ENCODE data around the gene RNPEPL1. TPM values are rescaled to one million over a fixed set of nuclear protein-coding genes. Genes with fewer than 3 reads are reported as not detected.

Gene RNPEPL1
- total RNA-seq, 1 experiment from 2014 or later, result 101 TPM

- H3K9me2 ChIP-seq (ENCODE audit: insufficient read depth), result no peaks in the 10 kb centered on the region
- intact Hi-C loops (cut with micrococcal nuclease; ENCODE audit: unreplicated experiment), result no loop called here
- no peaks in the 10 kb centered on the region for H3F3A ChIP-seq (ENCODE audit: insufficient read depth, low read depth)
- no peak overlapping the region for H3K4me2 ChIP-seq
- H3K79me2 ChIP-seq (ENCODE audit: low read depth), result no peaks in the 10 kb centered on the region
- no peaks in the 10 kb centered on the region for H3K9me3 ChIP-seq (ENCODE audit: insufficient read depth, low read depth)
- no TSS peak for BruUV-seq (replicated peaks)
- no peaks in the 10 kb centered on the region for H4K20me1 ChIP-seq (ENCODE audit: insufficient read depth)
- no peaks in the 10 kb centered on the region for H3K4me1 ChIP-seq (replicated peaks; ENCODE audit: insufficient read depth)
- no peak overlapping the region for H3K27ac ChIP-seq
- no peaks in the 10 kb centered on the region for H3K36me3 ChIP-seq (ENCODE audit: low read depth)
- ChIA-PET POLR2A (ENCODE audit: unreplicated experiment) (no interaction called here), CTCF (no interaction called here)
- no peak for DNase-seq
- H3K27me3 ChIP-seq (ENCODE audit: insufficient read depth, low read depth), result no peaks in the 10 kb centered on the region
- H3K4me3 ChIP-seq, result no peak overlapping the region
- no peak for TF ChIP-seq CTCF (conservative IDR thresholded peaks at IDR 0.05)
- no peak for TF ChIP-seq EZH2 (IDR thresholded peaks at IDR 0.05; ENCODE audit: low read depth)
- H2AFZ ChIP-seq, result no peak overlapping the region
These were observed 35.0 kb downstream of the RNPEPL1 start for GRCh38 chr2:240603081-240603835.

DNA sequence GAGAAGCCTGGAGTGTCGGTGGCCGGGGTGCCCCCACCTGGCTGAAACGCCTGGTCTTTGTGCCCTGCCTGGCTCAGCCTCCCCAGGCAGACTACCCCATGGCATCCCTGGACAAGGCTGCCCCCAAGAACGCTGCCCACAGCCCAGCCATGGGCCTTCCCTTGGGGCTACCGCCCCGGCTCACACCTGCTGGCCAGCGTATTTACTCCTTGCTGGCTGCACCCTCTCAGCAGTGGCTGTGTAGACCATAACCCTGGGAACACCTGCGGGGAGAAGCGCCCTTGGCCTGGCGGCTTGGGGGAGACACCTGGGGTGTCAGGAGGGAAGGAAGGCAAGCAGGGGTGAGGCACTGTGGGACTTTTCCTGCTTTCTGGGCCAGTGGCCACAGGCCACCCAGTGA is 35.6 kb downstream of the RNPEPL1 start:
- ChIA-PET POLR2A (ENCODE audit: unreplicated experiment) (interaction anchor here (0.6 to 0.7 kb wide), 2 partner anchors 97 to 168 kb away, joined by 4 to 6 read pairs; no protein-coding TSS in a partner anchor), CTCF (interaction anchor here (0.7 to 1.1 kb wide), 4 partner anchors 17 to 38 kb away, joined by 3 to 7 read pairs (median 5); partner anchors contain the start of gene CAPN10)
- no peaks in the 10 kb centered on the region for H4K20me1 ChIP-seq (ENCODE audit: insufficient read depth)
- intact Hi-C loops (cut with micrococcal nuclease; ENCODE audit: unreplicated experiment), result no loop called here
- no peaks in the 10 kb centered on the region for H3K4me1 ChIP-seq (replicated peaks; ENCODE audit: insufficient read depth)
- H3K36me3 ChIP-seq (ENCODE audit: low read depth), result no peaks in the 10 kb centered on the region
- H3K27me3 ChIP-seq (ENCODE audit: insufficient read depth, low read depth), result no peaks in the 10 kb centered on the region
- H3K27ac ChIP-seq, result no peak overlapping the region
- BruUV-seq (replicated peaks), result no TSS peak
- H3K9me3 ChIP-seq (ENCODE audit: insufficient read depth, low read depth), result no peaks in the 10 kb centered on the region
- H3K79me2 ChIP-seq (ENCODE audit: low read depth), result no peaks in the 10 kb centered on the region
- H3K4me2 ChIP-seq, result no peak overlapping the region
- H2AFZ ChIP-seq, result no peak overlapping the region
- DNase-seq, result no peak
- H3K9me2 ChIP-seq (ENCODE audit: insufficient read depth), result no peaks in the 10 kb centered on the region
- no peaks in the 10 kb centered on the region for H3F3A ChIP-seq (ENCODE audit: insufficient read depth, low read depth)
- TF ChIP-seq EZH2 (IDR thresholded peaks at IDR 0.05; ENCODE audit: low read depth) (no peak), CTCF (conservative IDR thresholded peaks at IDR 0.05) (no peak)
- no peak overlapping the region for H3K4me3 ChIP-seq

DNA sequence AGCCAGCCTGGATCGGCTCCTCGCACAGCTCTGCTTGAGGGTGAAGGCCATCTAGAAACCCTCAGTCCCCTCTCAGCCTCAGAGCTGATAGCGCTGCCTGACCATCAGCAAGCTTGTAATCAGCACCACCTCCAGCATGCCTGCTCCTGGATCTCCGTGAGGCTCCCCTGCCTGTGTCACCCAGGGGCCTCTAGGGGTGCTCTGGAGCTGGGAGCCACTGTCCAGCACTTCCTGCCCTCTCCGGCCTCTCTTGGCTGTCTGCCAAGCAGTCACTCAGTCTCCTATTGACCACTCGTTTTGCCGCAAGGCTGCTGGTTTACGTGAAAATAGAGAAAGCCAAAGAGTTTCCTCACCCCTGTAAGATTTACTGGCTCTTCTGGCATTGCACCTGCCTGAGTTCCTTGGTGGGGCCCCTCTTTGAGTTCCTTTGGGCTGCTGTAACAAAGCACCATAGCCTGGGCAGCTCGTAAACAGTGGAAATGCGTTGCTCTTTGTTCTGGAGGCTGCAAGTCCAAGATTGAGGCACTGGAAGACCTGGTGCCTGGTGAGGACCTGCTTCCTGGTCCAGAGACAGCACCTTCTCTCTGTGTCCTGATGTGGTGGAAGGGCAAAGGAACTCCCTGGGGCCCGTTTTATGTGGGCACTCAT is 36.1 kb downstream of the RNPEPL1 start:
- no peaks in the 10 kb centered on the region for H3F3A ChIP-seq (ENCODE audit: insufficient read depth, low read depth)
- H3K36me3 ChIP-seq (ENCODE audit: low read depth), result no peaks in the 10 kb centered on the region
- H3K9me2 ChIP-seq (ENCODE audit: insufficient read depth), result no peaks in the 10 kb centered on the region
- TF ChIP-seq EZH2 (IDR thresholded peaks at IDR 0.05; ENCODE audit: low read depth), result no peak
- TF ChIP-seq CTCF (conservative IDR thresholded peaks at IDR 0.05), result peak; percentile 79
- ChIA-PET POLR2A (ENCODE audit: unreplicated experiment) (interaction anchor here (0.6 to 0.7 kb wide), 2 partner anchors 98 to 169 kb away, joined by 4 to 6 read pairs; no protein-coding TSS in a partner anchor), CTCF (interaction anchor here (0.7 to 1.1 kb wide), 4 partner anchors 17 to 39 kb away, joined by 3 to 7 read pairs (median 5); partner anchors contain the start of gene CAPN10)
- H4K20me1 ChIP-seq (ENCODE audit: insufficient read depth), result no peaks in the 10 kb centered on the region
- no peaks in the 10 kb centered on the region for H3K9me3 ChIP-seq (ENCODE audit: insufficient read depth, low read depth)
- intact Hi-C loops (cut with micrococcal nuclease; ENCODE audit: unreplicated experiment), result no loop called here
- H3K79me2 ChIP-seq (ENCODE audit: low read depth), result no peaks in the 10 kb centered on the region
- no peaks in the 10 kb centered on the region for H3K4me1 ChIP-seq (replicated peaks; ENCODE audit: insufficient read depth)
- H3K27me3 ChIP-seq (ENCODE audit: insufficient read depth, low read depth), result no peaks in the 10 kb centered on the region
- no peak overlapping the region for H3K4me3 ChIP-seq
- BruUV-seq (replicated peaks), result no TSS peak
- H3K27ac ChIP-seq, result no peak overlapping the region
- peak; percentile 78 to 88 for DNase-seq
- no peak overlapping the region for H2AFZ ChIP-seq
- H3K4me2 ChIP-seq, result peak overlapping the region; percentile 29; the same call in 1 of the 2 replicates
